GM18909 (cell line): ENCODE measurements around the gene MARK2.

Experiments used
- ATAC-seq: cut with Tn5 transposase; IDR thresholded peaks from one replicate; pipeline ENCODE4 v1.9.1; 2021; ENCODE audit warnings: mild to moderate bottlenecking; ENCODE audit not compliant: unreplicated experiment, poor library complexity

Gene MARK2

DNA sequence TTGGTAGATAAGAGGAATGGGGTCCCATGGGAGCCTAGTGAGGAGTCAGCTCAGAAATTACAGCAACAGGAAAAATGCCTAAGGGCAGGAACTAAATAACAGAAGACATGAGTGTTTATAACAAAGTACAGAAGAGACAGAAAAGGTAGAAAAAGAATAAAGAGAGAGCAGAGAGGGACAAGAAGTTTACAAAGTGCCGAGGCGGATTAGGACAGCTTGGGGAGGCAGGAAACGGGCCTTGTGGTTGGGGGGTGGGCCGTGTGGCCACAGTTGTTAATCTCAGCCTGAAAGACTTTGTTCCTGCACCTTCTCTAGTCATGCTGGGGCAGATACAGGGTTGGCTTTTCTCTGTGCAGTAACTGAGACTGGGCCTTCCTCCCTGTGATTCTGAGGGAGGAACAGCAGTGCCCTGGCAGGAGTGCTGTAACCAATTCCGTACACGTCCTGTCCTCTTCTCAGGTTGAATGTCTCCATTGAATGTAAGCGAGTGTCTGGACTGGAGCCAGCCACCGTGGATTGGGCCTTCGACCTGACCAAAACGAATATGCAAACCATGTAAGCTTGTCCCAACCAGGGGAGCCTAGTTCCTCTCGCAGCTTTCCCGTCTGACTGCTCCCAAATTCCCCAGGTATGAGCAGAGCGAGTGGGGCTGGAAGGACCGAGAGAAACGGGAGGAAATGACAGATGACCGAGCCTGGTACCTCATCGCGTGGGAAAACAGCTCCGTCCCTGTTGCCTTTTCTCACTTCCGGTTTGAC, 113.0 kb downstream of the MARK2 start:
- no peak for ATAC-seq

DNA sequence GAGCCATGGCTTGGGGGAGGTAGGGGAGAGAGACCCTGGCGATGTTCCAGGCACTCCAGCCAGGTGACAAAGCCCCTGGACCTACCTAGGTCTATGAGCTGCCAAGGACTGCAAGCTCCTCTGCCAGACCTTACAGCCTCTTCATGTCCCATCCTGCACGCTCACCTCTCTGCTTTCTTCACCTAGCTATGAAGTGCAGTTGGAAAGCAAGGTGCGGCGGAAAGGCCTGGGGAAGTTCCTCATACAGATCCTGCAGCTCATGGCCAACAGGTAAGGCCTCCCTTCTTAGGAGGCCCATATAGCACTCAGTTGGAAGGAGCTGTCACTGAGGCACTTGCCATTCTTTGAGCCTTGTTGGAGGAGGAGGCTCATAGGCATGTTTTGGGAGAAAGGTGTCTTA, 113.7 kb downstream of the MARK2 start:
- ATAC-seq = no peak

DNA sequence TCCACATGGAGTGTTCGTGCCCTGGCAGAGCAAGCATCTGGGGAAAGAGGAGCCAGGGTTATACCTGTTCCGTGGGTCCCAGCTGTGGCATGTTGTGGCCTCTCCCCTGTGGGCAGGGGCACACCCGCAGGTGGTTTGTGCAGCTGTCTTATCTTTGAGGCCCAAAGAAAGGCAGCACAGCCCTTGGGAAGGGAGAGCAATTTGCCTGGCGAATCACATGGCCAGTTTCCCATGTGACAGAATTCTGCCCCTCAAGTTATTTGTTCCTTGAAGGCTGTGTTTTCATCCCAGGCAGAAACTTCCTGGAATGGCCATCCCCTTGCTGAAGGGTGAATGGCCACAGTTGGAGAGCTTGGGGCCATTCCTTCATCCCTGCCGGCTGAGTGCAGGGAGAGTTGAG, 119.1 kb downstream of the MARK2 start:
- ATAC-seq = no peak
